Body of pancreas (tissue), 4 donors: ENCODE measurements around the gene CNST.

ENCODE experiments used
- CTCF ChIP-seq, 7 experiments: fragments of 450-650 bp in 4 of 7; fragments of 200-600 bp in 3 of 7; sonication (generic) in 3 of 7; IDR thresholded peaks; one replicate each; pipeline ENCODE4 v1.5.1; 2016 to 2019; ENCODE audit warnings: antibody characterized with exemption in 7 of 7
- POLR2A ChIP-seq, 3 donors: fragments of 450-650 bp; IDR thresholded peaks; one replicate each; pipeline ENCODE4 v1.6.1; 2016; ENCODE audit warnings: antibody characterized with exemption in 3 of 3, mild to moderate bottlenecking in 2 of 3

GRCh38 chr1:246691622-246692495, 125.6 kb downstream of the CNST start:
- TF ChIP-seq CTCF (IDR thresholded peaks at IDR 0.05) (no peak), POLR2A (IDR thresholded peaks at IDR 0.05) (no peak)
